CD4-positive, alpha-beta T cell treated with Interleukin-4 for 1 hour (primary cell): ENCODE results near the gene TCEANC.
"Not testable (repeated sequence)": the region's sequence is repeated elsewhere in the genome, so short reads cannot be mapped to it uniquely, and the experiment has no call there.

ENCODE experiments used
- DNase-seq, 2 donors: peaks; one replicate each; pipeline ENCODE4 v3.0.0-alpha.2; 2020 to 2022

Gene TCEANC

GRCh38 chrX:13652850-13653693, at the start of gene TCEANC:
Gene TCEANC (plus strand): TSS chrX:13653141. CDS start chrX:13662509, 9,368 bp downstream.
- DNase-seq: peak; percentile 93 to 97

DNA sequence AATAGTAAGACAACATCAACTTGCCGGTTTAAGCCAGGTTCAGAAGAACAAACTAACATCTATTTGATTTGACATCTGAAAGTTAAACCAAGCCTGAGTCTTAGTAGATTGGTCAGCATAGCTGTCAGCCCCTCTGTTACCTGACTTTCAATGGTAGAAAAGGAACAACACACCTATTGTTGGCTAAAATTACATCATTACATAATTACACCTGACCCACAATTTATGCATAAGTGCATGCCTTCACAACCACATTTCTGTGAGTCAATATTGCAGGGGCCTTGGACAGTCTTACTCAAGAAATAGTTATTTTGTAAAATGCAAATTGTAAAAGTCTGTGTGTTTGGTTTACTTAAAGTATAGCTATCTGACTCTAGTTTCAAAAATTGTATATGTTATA, 47.3 kb upstream of the TCEANC start:
- DNase-seq: no peak

DNA sequence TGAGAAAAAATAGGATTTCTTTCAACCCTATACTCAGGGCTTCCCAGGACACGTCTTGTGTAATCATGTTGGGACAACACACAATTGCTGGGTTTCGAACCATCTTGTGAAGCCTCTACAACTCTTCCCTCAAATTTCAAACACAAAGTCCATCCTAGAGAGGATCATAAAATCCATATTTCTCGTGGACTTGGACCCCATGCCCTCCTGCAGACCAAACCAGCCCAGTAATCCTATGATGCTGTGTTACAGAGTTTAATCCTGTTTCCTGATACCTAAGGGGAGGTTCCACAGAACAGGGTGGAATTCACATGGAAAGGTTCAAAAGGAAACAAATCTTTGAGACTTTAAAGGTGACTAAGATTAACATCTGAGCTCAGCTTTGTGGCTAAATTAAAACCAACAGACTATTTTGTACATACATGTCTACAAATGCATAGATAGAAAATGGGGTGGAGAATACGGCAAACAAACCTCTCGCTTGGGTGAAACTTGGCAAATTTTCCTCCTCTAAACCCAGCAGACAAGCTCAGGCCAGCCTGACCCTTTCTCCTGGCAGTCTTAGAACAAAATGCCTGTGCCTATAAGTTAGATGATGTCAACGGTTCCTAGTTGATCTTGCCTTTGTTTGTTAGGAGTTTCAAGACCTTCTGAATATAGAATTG, 45.5 kb upstream of the TCEANC start:
- DNase-seq: no peak

DNA sequence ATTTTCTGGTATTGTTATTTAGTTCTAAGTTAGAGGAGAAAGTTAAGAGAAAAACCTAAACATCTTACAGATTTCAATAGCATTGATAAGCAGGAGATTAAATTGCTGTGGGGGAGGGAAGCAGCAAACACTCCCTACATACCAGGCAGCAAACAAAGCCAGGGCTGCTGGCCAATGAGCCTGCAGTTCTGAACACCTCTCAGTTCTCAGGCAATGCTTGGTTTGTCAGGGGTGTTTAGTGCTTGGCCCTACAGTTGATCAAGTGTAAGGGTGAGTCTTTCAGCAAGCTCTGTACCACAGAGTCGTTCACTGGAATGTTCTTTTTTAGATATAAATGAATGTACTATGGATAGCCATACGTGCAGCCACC, 45.0 kb upstream of the TCEANC start:
- no peak for DNase-seq

GRCh38 chrX:13614154-13614553, 38.8 kb upstream of the TCEANC start:
- DNase-seq: no peak

- DNase-seq: no peak
Measured at GRCh38 chrX:13620207-13620606, 32.7 kb upstream of the TCEANC start.

DNA sequence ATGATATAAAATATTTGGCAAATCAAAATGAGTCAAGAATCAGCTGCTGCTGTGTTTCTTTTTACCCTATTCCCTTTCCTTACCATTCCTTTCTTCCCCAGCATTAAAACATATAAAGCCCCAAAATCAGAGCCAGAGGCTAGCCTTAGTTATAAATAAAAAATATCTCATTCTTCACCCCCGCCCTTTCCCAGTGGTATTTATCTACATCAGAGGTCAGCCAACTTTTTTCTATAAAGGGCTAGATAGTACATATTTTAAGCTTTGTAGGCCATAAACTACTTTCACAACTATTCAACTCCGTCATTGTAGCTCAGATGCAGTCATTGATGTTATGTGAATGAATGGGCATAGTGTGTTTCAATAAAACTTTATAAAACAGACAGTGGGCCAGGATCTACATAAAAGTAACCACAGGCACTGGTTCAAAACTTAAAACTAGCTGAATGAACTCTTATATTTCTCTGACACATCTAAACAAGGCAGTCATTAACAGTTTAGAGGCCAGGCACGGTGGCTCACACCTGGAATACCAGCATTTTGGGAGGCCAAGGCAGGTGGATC, 30.5 kb upstream of the TCEANC start:
- DNase-seq: no peak

GRCh38 chrX:13627306-13627705, 25.6 kb upstream of the TCEANC start:
- no peak for DNase-seq

GRCh38 chrX:13637224-13637623, 15.7 kb upstream of the TCEANC start:
- not testable (repeated sequence) for DNase-seq

DNA sequence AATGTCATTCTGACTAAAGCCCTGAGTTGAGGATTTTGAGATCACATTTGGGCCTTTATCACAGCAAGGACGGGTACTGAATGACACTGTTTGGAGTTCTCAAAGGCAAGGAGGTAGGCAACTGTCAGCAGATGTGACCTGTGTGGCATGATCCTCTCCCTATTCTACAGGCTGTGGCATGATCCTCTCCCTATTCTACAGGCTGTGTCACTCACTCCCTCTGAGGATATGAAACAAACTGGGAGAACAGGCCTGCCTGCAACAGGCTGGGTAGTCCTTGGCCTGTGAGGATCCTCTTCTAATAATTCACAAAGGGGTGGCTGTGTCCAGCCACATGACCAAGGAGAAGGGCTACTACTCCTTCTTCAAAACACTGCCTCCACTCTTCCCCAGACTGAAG, 14.9 kb upstream of the TCEANC start:
- no peak for DNase-seq

GRCh38 chrX:13638826-13639225, 14.1 kb upstream of the TCEANC start:
- DNase-seq: no peak

DNA sequence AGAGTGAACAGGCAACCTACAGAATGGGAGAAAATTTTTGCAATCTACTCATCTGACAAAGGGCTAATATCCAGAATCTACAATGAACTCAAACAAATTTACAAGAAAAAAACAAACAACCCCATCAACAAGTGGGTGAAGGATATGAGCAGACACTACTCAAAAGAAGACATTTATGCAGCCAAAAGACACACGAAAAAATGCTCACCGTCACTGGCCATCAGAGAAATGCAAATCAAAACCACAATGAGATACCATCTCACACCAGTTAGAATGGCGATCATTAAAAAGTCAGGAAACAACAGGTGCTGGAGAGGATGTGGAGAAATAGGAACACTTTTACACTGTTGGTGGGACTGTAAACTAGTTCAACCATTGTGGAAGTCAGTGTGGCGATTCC, 11.3 kb upstream of the TCEANC start:
- DNase-seq: not testable (repeated sequence)

DNA sequence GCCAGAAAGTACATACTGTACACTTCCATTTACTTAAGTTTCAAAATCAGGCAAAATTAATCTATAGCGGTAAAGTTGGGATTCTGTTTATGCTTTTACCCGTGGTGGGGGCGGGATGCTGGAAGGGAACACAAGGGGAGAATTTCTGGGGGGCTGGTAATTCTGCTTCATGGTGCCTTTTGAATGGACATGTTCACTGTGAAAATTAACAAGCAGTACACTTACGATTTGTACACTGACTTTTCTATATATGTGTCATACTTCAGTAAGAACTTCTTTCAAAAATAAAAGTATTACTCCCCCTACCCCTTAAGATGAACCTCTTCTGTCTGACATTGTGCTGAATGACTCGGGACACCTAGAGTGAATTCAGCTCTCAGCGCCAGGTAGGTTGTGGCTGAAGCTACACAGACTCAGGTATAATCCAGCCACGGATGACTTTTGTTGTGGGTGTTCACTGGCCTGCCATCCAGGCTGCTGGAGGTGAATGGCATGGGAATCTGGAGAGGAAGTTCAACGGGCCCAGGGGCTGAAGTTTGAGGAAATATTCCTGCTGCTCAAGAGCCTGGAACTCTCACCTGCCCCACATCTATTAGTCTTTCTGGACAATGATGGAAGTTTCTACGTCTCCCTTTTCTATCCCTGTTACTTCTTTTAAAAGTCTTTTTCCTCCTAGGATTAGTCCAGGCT, 7.3 kb upstream of the TCEANC start:
- no peak for DNase-seq

DNA sequence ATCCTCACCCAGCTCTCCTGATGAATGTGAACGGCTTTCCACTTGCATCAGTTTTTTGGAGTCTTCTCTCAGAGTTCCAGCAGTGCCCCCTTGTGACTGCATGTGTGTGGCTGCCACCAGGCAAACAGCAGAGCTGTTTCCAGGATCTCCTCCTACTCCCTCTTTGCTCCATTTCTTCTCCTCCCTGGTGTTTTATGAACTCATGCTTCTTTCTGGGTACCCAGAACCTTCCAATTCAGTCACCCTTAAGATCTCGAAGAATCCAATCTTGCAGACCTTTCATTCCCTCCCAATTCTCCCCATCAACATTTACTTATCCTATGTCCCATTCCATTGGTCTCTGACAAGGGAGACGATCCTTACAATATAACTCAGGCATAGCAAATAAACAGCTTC, 6.8 kb upstream of the TCEANC start:
- DNase-seq: peak; percentile 24 to 42

DNA sequence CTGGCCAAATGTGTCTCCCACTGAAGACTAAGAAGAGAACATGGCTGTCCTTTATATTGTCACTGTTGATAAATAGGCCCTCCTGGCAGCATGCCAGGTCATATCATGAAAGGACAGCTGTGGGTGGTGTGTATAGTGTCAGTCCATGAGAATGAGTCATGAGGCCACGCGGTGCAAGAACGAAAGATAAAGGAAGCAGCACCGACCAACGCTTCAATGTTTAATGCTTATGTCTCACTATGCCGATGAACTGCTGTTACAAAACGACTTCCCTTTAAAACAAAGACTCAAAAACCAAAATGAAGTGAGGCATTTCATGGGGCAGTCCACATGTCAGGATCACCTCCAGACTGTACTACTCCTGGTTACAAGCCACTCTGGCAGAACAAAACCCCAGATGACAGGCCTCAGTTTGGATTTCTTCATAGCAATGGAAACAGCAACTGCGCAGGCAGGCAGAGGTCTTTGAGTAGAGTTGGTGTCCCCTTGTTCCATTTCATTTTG, 5.2 kb upstream of the TCEANC start:
- DNase-seq: peak; percentile 60 to 63

DNA sequence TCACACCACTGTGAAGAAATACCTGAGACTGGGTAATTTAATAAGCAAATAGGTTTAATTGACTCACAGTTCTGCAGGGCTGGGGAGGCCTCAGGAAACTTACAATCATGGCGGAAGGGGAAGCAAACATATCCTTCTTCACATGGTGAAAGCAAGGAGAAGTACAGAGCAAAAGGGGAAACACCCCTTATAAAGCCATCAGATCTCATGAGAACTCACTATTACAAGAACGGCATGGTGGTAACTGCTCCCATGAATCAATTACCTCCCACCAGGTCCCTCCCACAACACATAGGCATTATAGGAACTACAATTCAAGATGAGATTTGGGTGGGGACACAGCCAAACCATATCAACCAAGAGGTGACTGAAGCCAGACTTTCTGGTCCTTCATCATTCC, 4.6 kb upstream of the TCEANC start:
- DNase-seq: not testable (repeated sequence)

GRCh38 chrX:13649838-13650237, 3.1 kb upstream of the TCEANC start:
- DNase-seq: no peak

DNA sequence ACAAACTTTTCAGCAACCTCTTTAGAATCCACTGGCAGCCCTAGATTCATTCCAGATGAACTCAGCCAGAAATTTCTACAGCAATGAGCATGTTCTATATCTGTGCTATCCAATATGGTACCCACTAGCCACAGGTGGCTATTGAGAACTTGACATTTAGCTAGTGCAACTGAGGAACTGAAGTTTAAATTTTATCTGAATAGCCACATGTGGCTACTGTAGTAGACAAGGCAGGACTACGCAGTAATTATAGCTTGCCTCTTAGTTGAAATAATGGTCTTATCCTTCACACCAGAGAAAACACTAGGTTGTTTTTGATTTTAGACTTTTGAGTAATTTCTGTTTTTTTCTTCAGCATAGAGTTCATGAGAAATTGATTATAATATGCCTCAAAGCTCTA, 2.6 kb upstream of the TCEANC start:
- DNase-seq: no peak

DNA sequence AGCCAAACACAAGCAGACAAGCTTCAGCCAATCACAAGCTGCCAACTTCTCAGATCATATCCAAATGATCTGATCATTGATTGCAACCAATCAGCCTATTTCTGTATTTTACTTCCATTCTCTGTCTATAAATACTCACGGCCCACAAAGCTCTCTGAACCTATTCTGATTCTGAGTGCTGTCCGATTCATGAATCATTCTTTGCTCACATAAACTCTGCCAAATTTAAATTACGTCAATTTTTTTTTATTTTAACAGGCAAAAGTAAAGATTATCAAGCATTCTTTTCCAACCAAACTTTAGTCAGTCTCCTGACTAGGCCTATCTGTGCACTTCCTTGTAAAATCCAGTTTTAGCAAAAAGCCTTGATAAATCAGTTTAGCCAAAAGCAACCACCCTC, 1.8 kb upstream of the TCEANC start:
- no peak for DNase-seq

DNA sequence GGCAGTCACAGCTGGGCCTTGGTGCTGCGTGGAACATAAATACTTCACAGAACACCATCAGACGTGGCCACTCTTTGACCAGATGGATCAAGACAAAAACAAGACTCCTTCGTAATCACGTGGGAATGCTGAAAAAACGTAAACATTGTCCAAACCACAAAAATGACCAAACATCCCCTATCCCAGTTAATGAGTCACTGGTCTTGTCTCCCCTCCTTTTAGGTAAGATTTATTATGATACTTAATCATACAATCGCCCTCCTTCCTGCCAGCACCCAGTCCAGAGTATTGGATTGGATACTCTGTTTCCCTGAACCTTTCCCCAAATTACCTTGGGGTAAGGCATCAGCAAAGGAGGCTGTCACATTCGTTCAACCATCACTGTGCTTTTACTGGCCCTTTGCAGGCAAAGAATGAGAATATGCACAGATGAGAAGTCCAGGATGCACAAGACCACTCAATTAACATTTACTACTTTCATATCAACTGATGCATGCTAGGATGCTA, 601 bp upstream of the TCEANC start:
- peak in 1 of 2 donors; percentile 1 for DNase-seq

DNA sequence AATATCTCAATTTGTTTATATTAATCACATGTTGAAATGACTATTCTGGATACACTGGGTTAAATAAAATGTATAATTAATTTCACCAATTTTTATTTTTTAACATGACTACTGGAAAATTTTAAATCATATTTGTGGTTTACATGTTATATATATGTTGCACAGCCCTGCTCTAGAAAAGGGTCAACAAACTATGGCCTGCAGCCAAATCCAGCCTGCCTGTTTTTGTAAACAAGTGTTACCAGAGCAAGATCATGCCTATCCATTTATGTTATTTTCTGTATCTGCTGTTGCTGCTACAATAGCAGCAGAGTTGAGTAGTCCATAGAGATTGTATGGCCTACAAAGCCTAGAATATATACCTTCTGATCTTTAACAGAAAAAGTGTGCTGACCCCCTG, 1.2 kb downstream of the TCEANC start:
- no peak for DNase-seq

DNA sequence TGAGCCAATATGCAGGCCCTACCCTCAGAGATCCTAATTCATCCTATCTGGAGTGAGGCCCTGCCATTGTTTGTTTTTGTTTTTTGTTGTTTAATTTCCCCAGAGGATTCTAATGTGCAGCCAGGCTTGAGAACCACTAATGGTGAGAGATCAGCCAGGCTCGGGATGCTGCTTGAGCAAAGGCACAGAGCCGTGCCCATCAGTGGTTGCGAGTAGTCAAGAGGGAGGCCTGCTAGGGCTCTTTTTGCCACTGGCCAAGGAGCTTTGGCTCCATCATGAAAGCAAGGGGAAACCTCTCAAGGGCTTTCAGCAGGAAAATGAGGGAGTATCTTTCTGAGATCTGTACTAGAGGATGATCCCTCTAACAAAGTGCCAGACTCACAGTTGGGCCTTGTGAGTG, 2.7 kb downstream of the TCEANC start:
- no peak for DNase-seq

DNA sequence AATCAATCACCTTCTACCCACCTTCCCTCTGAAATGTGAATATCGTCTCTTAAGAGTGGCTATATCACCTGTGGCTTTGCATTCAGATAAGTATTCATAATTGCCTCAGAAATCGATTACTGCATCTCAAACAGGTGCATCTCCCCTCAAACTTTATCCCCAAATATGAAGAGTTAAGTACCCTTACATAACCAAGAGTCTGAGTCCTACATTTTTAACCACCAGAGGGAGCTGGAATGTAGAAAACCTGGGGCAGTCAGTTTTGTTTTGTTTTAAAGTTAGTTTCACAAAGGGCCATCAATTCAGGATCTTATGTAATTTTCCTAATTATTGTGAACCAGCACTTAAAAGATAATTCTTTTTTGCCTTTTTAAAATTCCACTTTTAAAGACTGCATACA, 5.7 kb downstream of the TCEANC start:
- peak; percentile 18 to 77 for DNase-seq
